Right lobe of liver (tissue), 4 donors: ENCODE measurements around the gene SOAT1.

ENCODE experiments used
- POLR2A ChIP-seq: fragments of 450-650 bp; IDR thresholded peaks from one replicate; pipeline ENCODE4 v1.6.1; 2017; ENCODE audit warnings: antibody characterized with exemption, mild to moderate bottlenecking
- TF ChIP-seq, protein P1 (sequence below), 4 donors: fragments of 200-600 bp in 3 of 4; fragments of 450-650 bp in 1 of 4; IDR thresholded peaks; one replicate each; pipeline versions ENCODE4 v1.5.1 to v1.8.0; 2016 to 2022; ENCODE audit warnings: antibody characterized with exemption in 4 of 4, mild to moderate bottlenecking in 2 of 4
- donor health status: DM: no; HTN: no; CAD: no.
- donor health status: DM: no; HTN: no; CAD: no.
- donor health status: DM: no; HTN: yes; CAD: no.

DNA sequence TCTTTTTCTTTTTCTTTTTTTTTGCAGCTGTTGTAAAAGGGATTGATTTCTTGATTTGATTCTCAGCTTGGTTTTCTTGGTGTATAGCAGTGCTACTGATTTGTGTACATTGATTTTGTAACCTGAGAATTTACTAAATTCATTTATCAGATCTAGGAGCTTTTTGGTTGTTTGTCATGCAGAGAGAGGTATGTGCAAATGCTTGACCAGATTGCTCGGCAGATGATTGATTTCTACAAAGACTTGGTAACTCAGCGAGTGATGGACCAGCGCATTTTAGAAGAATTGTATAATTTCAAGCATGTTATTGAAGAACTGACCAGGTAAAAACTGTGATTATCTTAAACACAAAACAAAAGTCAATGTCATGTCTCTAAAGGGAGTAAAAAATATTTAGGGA lies 100.1 kb downstream of the SOAT1 start:
- no peak for TF ChIP-seq POLR2A
- TF ChIP-seq, protein P1, sequence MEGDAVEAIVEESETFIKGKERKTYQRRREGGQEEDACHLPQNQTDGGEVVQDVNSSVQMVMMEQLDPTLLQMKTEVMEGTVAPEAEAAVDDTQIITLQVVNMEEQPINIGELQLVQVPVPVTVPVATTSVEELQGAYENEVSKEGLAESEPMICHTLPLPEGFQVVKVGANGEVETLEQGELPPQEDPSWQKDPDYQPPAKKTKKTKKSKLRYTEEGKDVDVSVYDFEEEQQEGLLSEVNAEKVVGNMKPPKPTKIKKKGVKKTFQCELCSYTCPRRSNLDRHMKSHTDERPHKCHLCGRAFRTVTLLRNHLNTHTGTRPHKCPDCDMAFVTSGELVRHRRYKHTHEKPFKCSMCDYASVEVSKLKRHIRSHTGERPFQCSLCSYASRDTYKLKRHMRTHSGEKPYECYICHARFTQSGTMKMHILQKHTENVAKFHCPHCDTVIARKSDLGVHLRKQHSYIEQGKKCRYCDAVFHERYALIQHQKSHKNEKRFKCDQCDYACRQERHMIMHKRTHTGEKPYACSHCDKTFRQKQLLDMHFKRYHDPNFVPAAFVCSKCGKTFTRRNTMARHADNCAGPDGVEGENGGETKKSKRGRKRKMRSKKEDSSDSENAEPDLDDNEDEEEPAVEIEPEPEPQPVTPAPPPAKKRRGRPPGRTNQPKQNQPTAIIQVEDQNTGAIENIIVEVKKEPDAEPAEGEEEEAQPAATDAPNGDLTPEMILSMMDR (IDR thresholded peaks at IDR 0.05) = no peak
